Transverse colon (tissue), 4 donors: Measurements from ENCODE around the gene CCNY. TPM values are rescaled to one million over a fixed set of nuclear protein-coding genes. Genes with fewer than 3 reads are reported as not detected.

Experiments
- DNase-seq: peaks from one replicate; pipeline ENCODE4 v3.0.0-alpha.2; 2019
- H3K27ac ChIP-seq, 4 donors: fragments of 200-600 bp; sonication (generic); 2 replicates each; pipeline ENCODE4 v1.5.1; 2016 to 2018; ENCODE audit warnings: inconsistent platforms in 4 of 4
- H3K27me3 ChIP-seq: fragments of 200-600 bp; sonication (generic); 2 replicates; pipeline ENCODE4 v1.5.1; 2017; ENCODE audit warnings: inconsistent platforms
- H3K36me3 ChIP-seq, 4 donors: fragments of 200-600 bp; sonication (generic); 2 replicates each; pipeline ENCODE4 v1.5.1; 2017 to 2019; ENCODE audit warnings: inconsistent platforms in 4 of 4
- H3K4me1 ChIP-seq, 4 donors: fragments of 200-600 bp; sonication (generic); 2 replicates each; pipeline ENCODE4 v1.5.1; 2017 to 2020; ENCODE audit warnings: inconsistent platforms in 4 of 4
- H3K4me3 ChIP-seq, 4 donors: fragments of 200-600 bp; sonication (generic); 1 replicate in 1 of 4; 2 replicates in 3 of 4; pipeline versions ENCODE4 v1.5.1 to v1.6.1; 2017 to 2019; ENCODE audit warnings: inconsistent platforms in 4 of 4
- H3K9me3 ChIP-seq, 2 donors: fragments of 200-600 bp; sonication (generic); 2 replicates each; pipeline ENCODE4 v1.5.1; 2017 to 2019; ENCODE audit warnings: inconsistent platforms in 2 of 2
- CTCF ChIP-seq, 5 experiments: fragments of 200-600 bp in 3 of 5; fragments of 450-650 bp in 2 of 5; sonication (generic) in 3 of 5; IDR thresholded peaks; 1 replicate in 2 of 5; 2 replicates in 3 of 5; pipeline ENCODE4 v1.5.1; 2016 to 2017; ENCODE audit warnings: antibody characterized with exemption in 5 of 5, inconsistent platforms in 3 of 5, mild to moderate bottlenecking in 2 of 5, moderate library complexity in 1 of 5
- EP300 ChIP-seq: sonication (generic); formaldehyde crosslinking; IDR thresholded peaks from one replicate; pipeline ENCODE4 v1.6.1; 2017; ENCODE audit warnings: antibody characterized with exemption, low read depth
- POLR2A ChIP-seq: fragments of 450-650 bp; IDR thresholded peaks from one replicate; pipeline ENCODE4 v1.6.1; 2016; ENCODE audit warnings: antibody characterized with exemption, mild to moderate bottlenecking, moderate library complexity
- POLR2AphosphoS5 ChIP-seq, 3 donors: sonication (generic); formaldehyde crosslinking; IDR thresholded peaks; one replicate each; pipeline ENCODE4 v1.6.1; 2016; ENCODE audit warnings: antibody characterized with exemption in 3 of 3
- WGBS, 2 donors: methylation state at CpG; one replicate each; pipeline ENCODE4 v1.1.5; 2018; ENCODE audit warnings: low coverage in 1 of 2; 5-methylcytosine and 5-hydroxymethylcytosine counted together
- in situ Hi-C, 4 donors: fragments of 200-750 bp; cut with MboI; loops; one replicate each; pipeline versions ENCODE4 v1.15.0 to v1.15.1; 2017; ENCODE audit warnings: low sequenced_read_pairs in 3 of 4, low pct_ligation_motif_present in 1 of 4, low pct_unique_long_range_greater_than_20kb in 1 of 4
- intact Hi-C: fragments of 100-400 bp; cut with DNase I; formaldehyde crosslinking; loops from one replicate; pipeline ENCODE4 v1.15.1; 2023; ENCODE audit warnings: low total_unique reads
- total RNA-seq, 4 donors: library from RNA; depleted of rRNA; stranded (reverse); fragments of >200 nt; gene quantifications; one replicate each; pipeline ENCODE4 v1.1.0, GENCODE V29; 2016

Gene CCNY
- total RNA-seq, 4 donors from 2014 or later: 19.5 to 53.9 (median 41.4) TPM

- peaks cover 0 to 3% (median 0%) of the 10 kb centered on the region in 4 donors for H3K4me1 ChIP-seq
- intact Hi-C loops (no loop called here), in situ Hi-C loops (no loop called here)
- no peaks in the 10 kb centered on the region for H3K36me3 ChIP-seq
- TF ChIP-seq CTCF (IDR thresholded peaks at IDR 0.05): no peak
- TF ChIP-seq EP300: no peak
- no peak for TF ChIP-seq POLR2AphosphoS5 (IDR thresholded peaks at IDR 0.05)
- no peak for TF ChIP-seq POLR2A
- DNase-seq: no peak
- H3K27me3 ChIP-seq: no peaks in the 10 kb centered on the region
- H3K27ac ChIP-seq: no peak overlapping the region
- no peak overlapping the region for H3K4me3 ChIP-seq
- peaks cover 5 to 12% of the 10 kb centered on the region in 2 donors for H3K9me3 ChIP-seq
- WGBS, 2 donors: 92 to 96% methylated on average over 3 of the region's 3 CpGs
Measured at GRCh38 chr10:35438718-35439571, 102.6 kb downstream of the CCNY start.

- Histone ChIP-seq H3K27ac (no peak overlapping the region), H3K36me3 (no peaks in the 10 kb centered on the region), H3K9me3 (peaks cover 9 to 18% of the 10 kb centered on the region in 2 donors), H3K4me3 (no peak overlapping the region), H3K4me1 (no peaks in the 10 kb centered on the region), H3K27me3 (no peaks in the 10 kb centered on the region)
- DNase-seq: no peak
- TF ChIP-seq POLR2AphosphoS5 (IDR thresholded peaks at IDR 0.05) (no peak), POLR2A (no peak), CTCF (IDR thresholded peaks at IDR 0.05) (no peak), EP300 (no peak)
- in situ Hi-C loops: no loop called here
- intact Hi-C loops: no loop called here
- WGBS, 2 donors: 83 to 92% methylated on average over 2 of the region's 2 CpGs
Measured at GRCh38 chr10:35440016-35440415, 103.7 kb downstream of the CCNY start.

GRCh38 chr10:35442028-35442427 is 105.7 kb downstream of the CCNY start:
- DNase-seq: no peak
- in situ Hi-C loops (no loop called here), intact Hi-C loops (no loop called here)
- TF ChIP-seq POLR2AphosphoS5 (IDR thresholded peaks at IDR 0.05) (no peak), EP300 (no peak)
- H3K27me3 ChIP-seq: no peaks in the 10 kb centered on the region
- no peaks in the 10 kb centered on the region for H3K36me3 ChIP-seq
- no peak overlapping the region for H3K4me3 ChIP-seq
- WGBS, 2 donors: 71 to 86% methylated on average over 1 of the region's 1 CpG
- H3K4me1 ChIP-seq: peaks cover 0 to under 1% (median under 1%) of the 10 kb centered on the region in 4 donors
- H3K27ac ChIP-seq: no peak overlapping the region
- peaks cover 9 to 18% of the 10 kb centered on the region in 2 donors for H3K9me3 ChIP-seq

GRCh38 chr10:35442592-35442991 is 106.3 kb downstream of the CCNY start:
- in situ Hi-C loops: no loop called here
- no peaks in the 10 kb centered on the region for H3K36me3 ChIP-seq
- H3K27me3 ChIP-seq: no peaks in the 10 kb centered on the region
- intact Hi-C loops: no loop called here
- no peak for DNase-seq
- WGBS, 2 donors: 83 to 96% methylated on average over 4 of the region's 4 CpGs
- no peak overlapping the region for H3K4me3 ChIP-seq
- no peak for TF ChIP-seq CTCF (IDR thresholded peaks at IDR 0.05)
- TF ChIP-seq POLR2AphosphoS5 (IDR thresholded peaks at IDR 0.05): no peak
- TF ChIP-seq POLR2A: no peak
- TF ChIP-seq EP300: no peak
- no peak overlapping the region for H3K27ac ChIP-seq
- H3K4me1 ChIP-seq: peaks cover 2 to 7% (median 5%) of the 10 kb centered on the region in 4 donors
- peaks cover 9 to 18% of the 10 kb centered on the region in 2 donors for H3K9me3 ChIP-seq
